Epithelial cell of proximal tubule (primary cell): Measurements from ENCODE around the gene SEC14L5. TPM values are rescaled to one million over a fixed set of nuclear protein-coding genes. Genes with fewer than 3 reads are reported as not detected.

Source experiments
- DNase-seq: peaks from one replicate; pipeline ENCODE4 v3.0.0-alpha.2; 2011; ENCODE audit warnings: low read depth
- H3K4me3 ChIP-seq: 2 replicates; pipeline ENCODE4 v1.5.1; 2011; ENCODE audit warnings: low read depth, mild to moderate bottlenecking, low read length
- CTCF ChIP-seq: conservative IDR thresholded peaks from 2 replicates; pipeline ENCODE4 v1.5.1; 2012; ENCODE audit warnings: low read depth, mild to moderate bottlenecking, low read length
- total RNA-seq: library from RNA; depleted of rRNA; stranded (reverse); fragments of >200 nt; gene quantifications from 2 replicates; pipeline ENCODE4 v1.2.3, GENCODE V29; 2015

The SEC14L5 gene
- total RNA-seq, 1 donor from 2014 or later, result under 0.01 TPM

GRCh38 chr16:4936181-4936990, 21.7 kb upstream of the SEC14L5 start:
- DNase-seq, result no peak
- peak; percentile 25 for TF ChIP-seq CTCF
- peak overlapping the region; percentile 82 for H3K4me3 ChIP-seq

- no peak for TF ChIP-seq CTCF
- H3K4me3 ChIP-seq, result peak within 1 kb of the TSS; percentile 82
- DNase-seq, result no peak
Observed at GRCh38 chr16:4936991-4937781, 20.9 kb upstream of the SEC14L5 start, which contains the start of gene PPL. PPL (minus strand) TSS chr16:4937148; CDS start chr16:4937045, 103 bp downstream.

- DNase-seq, result no peak
- peak overlapping the region; percentile 82 for H3K4me3 ChIP-seq
- TF ChIP-seq CTCF, result no peak
Observed at GRCh38 chr16:4937782-4938682, 20.1 kb upstream of the SEC14L5 start.

- DNase-seq, result no peak
- no peak for TF ChIP-seq CTCF
- H3K4me3 ChIP-seq, result no peak overlapping the region
Observed at GRCh38 chr16:4938683-4939030, 19.5 kb upstream of the SEC14L5 start.

- DNase-seq, result no peak
- no peak for TF ChIP-seq CTCF
Observed at GRCh38 chr16:4940719-4941118, 17.4 kb upstream of the SEC14L5 start.

GRCh38 chr16:4942481-4942880, 15.6 kb upstream of the SEC14L5 start:
- H3K4me3 ChIP-seq, result no peak overlapping the region
- DNase-seq, result no peak
- no peak for TF ChIP-seq CTCF

More at GRCh38 chr16:4940719-4941118, 17.4 kb upstream of the SEC14L5 start:
- no peak overlapping the region for H3K4me3 ChIP-seq
